Ureter (tissue), 1 donor: Measurements from ENCODE around the gene NDUFA11. TPM values are rescaled to one million over a fixed set of nuclear protein-coding genes. Genes with fewer than 3 reads are reported as not detected.
"Not testable (repeated sequence)": the region's sequence is repeated elsewhere in the genome, so short reads cannot be mapped to it uniquely, and the experiment has no call there.

Experiments
- DNase-seq: peaks from one replicate; pipeline ENCODE4 v3.0.0-alpha.2; 2020; ENCODE audit warnings: low spot score
- total RNA-seq: library from RNA; stranded (reverse); gene quantifications from one replicate; pipeline ENCODE4 v1.2.4, GENCODE V29; 2023
- donor health status: DM: yes; HTN: yes; CAD: no.

The NDUFA11 gene
- total RNA-seq, 1 donor from 2014 or later, result 177 TPM

GRCh38 chr19:5890099-5890498 lies 13.5 kb downstream of the NDUFA11 start:
- DNase-seq, result no peak

GRCh38 chr19:5889288-5889971 lies 14.2 kb downstream of the NDUFA11 start:
- no peak for DNase-seq

GRCh38 chr19:5884065-5884811 lies 19.4 kb downstream of the NDUFA11 start:
- DNase-seq, result not testable (repeated sequence)

- not testable (repeated sequence) for DNase-seq
These were observed 20.3 kb downstream of the NDUFA11 start for GRCh38 chr19:5883157-5883873.

- DNase-seq, result no peak
These were observed 21.1 kb downstream of the NDUFA11 start for GRCh38 chr19:5882421-5882968.

GRCh38 chr19:5881543-5882299 lies 21.9 kb downstream of the NDUFA11 start:
- no peak for DNase-seq

GRCh38 chr19:5880604-5881078 lies 22.9 kb downstream of the NDUFA11 start:
- peak; percentile 88 for DNase-seq

GRCh38 chr19:5880196-5880595 lies 23.4 kb downstream of the NDUFA11 start:
- no peak for DNase-seq

GRCh38 chr19:5877882-5878281 lies 25.7 kb downstream of the NDUFA11 start:
- no peak for DNase-seq

GRCh38 chr19:5877427-5877826 lies 26.2 kb downstream of the NDUFA11 start:
- no peak for DNase-seq

- not testable (repeated sequence) for DNase-seq
These were observed 29.1 kb downstream of the NDUFA11 start for GRCh38 chr19:5874496-5874895.

- no peak for DNase-seq
These were observed 29.9 kb downstream of the NDUFA11 start for GRCh38 chr19:5873617-5874199.

GRCh38 chr19:5870986-5871394 lies 32.6 kb downstream of the NDUFA11 start:
- no peak for DNase-seq

GRCh38 chr19:5867201-5868136 lies 36.1 kb downstream of the NDUFA11 start:
- no peak for DNase-seq

- no peak for DNase-seq
These were observed 37.8 kb downstream of the NDUFA11 start for GRCh38 chr19:5865772-5866171.

- DNase-seq, result no peak
These were observed 38.7 kb downstream of the NDUFA11 start for GRCh38 chr19:5864725-5865486.

GRCh38 chr19:5864013-5864720 lies 39.4 kb downstream of the NDUFA11 start:
- no peak for DNase-seq

- no peak for DNase-seq
These were observed 40.4 kb downstream of the NDUFA11 start for GRCh38 chr19:5863030-5863665.
